ENCODE results near the gene CAMK2D. TPM values are rescaled to one million over a fixed set of nuclear protein-coding genes. Genes with fewer than 3 reads are reported as not detected.

CAMK2D gene
- total and polyA plus RNA-seq, 2 donors (not counting 1 experiment from before 2014, with no cell fraction given): 120 to 262 TPM

- Histone ChIP-seq H3K4me1 (ENCODE audit: control insufficient read depth, extremely low read depth, insufficient read depth, low read length) (peaks cover 9% of the 10 kb centered on the region), H2AFZ (ENCODE audit: low read length) (no peak overlapping the region), H3K27me3 (ENCODE audit: control insufficient read depth, insufficient read depth, low read length) (no peaks in the 10 kb centered on the region), H3K9me3 (ENCODE audit: control insufficient read depth, insufficient read depth, low read depth, low read length) (no peaks in the 10 kb centered on the region), H3K4me3 (replicated peaks in 1 of 4; ENCODE audit: control extremely low read depth in 1 of 4, insufficient read depth in 1 of 4, low read depth in 3 of 4, low read length in 4 of 4) (no peak overlapping the region), H3K4me2 (ENCODE audit: extremely low read depth, insufficient read depth, low read length) (peak overlapping the region; percentile 16), H3K27ac (ENCODE audit: insufficient read depth, low read length) (peak overlapping the region; percentile 13), H3K79me2 (ENCODE audit: control insufficient read depth, insufficient read depth, low read length) (peaks cover 68% of the 10 kb centered on the region), H3K36me3 (ENCODE audit: control insufficient read depth, insufficient read depth, low read length) (no peaks in the 10 kb centered on the region), H4K20me1 (ENCODE audit: control insufficient read depth, extremely low read depth, insufficient read depth, low read length) (no peaks in the 10 kb centered on the region), H3K9ac (ENCODE audit: insufficient read depth, low read length) (no peak overlapping the region)
- DNase-seq (ENCODE audit: low read depth in 2 of 2): peak in 1 of 2 donors; percentile 25
- TF ChIP-seq CTCF (conservative IDR thresholded peaks at IDR 0.05 in 1 of 2, IDR thresholded peaks at IDR 0.05 in 1 of 2; ENCODE audit: low read depth in 1 of 2, low read length in 2 of 2) (no peak), EZH2 (IDR thresholded peaks at IDR 0.05; ENCODE audit: low read length, missing control alignments) (no peak)
Observed at GRCh38 chr4:113701169-113701568, 60.4 kb downstream of the CAMK2D start.

DNA sequence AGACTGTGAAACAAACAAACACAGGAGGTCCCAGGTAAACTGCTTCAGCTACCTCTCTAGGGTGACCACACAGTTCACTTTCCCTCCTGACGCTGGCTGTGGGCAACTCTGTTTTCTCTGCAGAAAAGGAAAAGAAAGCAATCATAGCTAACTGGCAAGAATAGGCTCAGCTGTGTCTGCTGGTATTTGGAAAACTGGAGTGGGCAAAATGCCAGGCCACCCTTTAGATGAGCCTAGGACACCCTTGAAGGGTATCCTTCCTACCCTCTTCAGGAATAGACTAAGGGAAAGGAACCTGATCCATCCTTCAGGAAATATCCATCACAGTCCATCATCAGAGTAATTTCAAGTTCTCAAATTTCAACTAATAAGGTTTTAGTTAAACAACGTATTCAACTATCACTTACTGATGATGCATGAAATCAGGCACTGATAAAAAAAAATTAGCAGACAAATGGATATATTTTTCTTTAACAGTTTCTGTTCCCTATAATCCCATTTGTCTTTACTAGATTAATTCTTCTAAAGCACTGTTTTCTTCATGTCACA, 60.9 kb downstream of the CAMK2D start:
- peak overlapping the region; percentile 42 for H3K4me2 ChIP-seq (ENCODE audit: extremely low read depth, insufficient read depth, low read length)
- H3K36me3 ChIP-seq (ENCODE audit: control insufficient read depth, insufficient read depth, low read length): no peaks in the 10 kb centered on the region
- peaks cover 69% of the 10 kb centered on the region for H3K79me2 ChIP-seq (ENCODE audit: control insufficient read depth, insufficient read depth, low read length)
- H4K20me1 ChIP-seq (ENCODE audit: control insufficient read depth, extremely low read depth, insufficient read depth, low read length): no peaks in the 10 kb centered on the region
- no peak overlapping the region for H3K4me3 ChIP-seq (replicated peaks in 1 of 4; ENCODE audit: control extremely low read depth in 1 of 4, insufficient read depth in 1 of 4, low read depth in 3 of 4, low read length in 4 of 4)
- DNase-seq (ENCODE audit: low read depth in 2 of 2): peak in 1 of 2 donors; percentile 26
- no peak for TF ChIP-seq EZH2 (IDR thresholded peaks at IDR 0.05; ENCODE audit: low read length, missing control alignments)
- TF ChIP-seq CTCF (conservative IDR thresholded peaks at IDR 0.05 in 1 of 2, IDR thresholded peaks at IDR 0.05 in 1 of 2; ENCODE audit: low read depth in 1 of 2, low read length in 2 of 2): no peak
- H2AFZ ChIP-seq (ENCODE audit: low read length): no peak overlapping the region
- H3K27me3 ChIP-seq (ENCODE audit: control insufficient read depth, insufficient read depth, low read length): no peaks in the 10 kb centered on the region
- no peak overlapping the region for H3K9ac ChIP-seq (ENCODE audit: insufficient read depth, low read length)
- H3K27ac ChIP-seq (ENCODE audit: insufficient read depth, low read length): no peak overlapping the region
- H3K9me3 ChIP-seq (ENCODE audit: control insufficient read depth, insufficient read depth, low read depth, low read length): no peaks in the 10 kb centered on the region
- H3K4me1 ChIP-seq (ENCODE audit: control insufficient read depth, extremely low read depth, insufficient read depth, low read length): peaks cover 9% of the 10 kb centered on the region

DNA sequence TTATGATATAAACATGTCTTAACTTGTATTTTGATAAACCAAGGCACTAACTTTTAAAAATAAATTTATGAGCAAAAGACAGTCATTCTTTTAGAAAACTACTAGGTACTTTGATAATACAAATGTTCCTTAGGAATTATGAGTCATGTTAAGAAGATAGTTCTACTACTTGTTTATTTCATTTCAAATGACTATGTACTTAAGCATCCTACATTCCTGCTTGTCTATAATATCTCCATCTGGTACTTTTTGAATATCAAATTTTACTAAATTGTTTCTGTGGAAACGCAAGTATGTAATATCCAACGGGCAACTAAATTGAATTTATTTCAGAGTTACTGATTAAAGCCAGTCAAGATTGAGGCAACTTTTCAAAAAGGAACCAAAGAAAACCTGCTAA, 61.8 kb downstream of the CAMK2D start:
- peak; percentile 45 to 62 for DNase-seq (ENCODE audit: low read depth in 2 of 2)
- no peak overlapping the region for H3K9ac ChIP-seq (ENCODE audit: insufficient read depth, low read length)
- H3K36me3 ChIP-seq (ENCODE audit: control insufficient read depth, insufficient read depth, low read length): no peaks in the 10 kb centered on the region
- no peaks in the 10 kb centered on the region for H4K20me1 ChIP-seq (ENCODE audit: control insufficient read depth, extremely low read depth, insufficient read depth, low read length)
- no peak overlapping the region for H2AFZ ChIP-seq (ENCODE audit: low read length)
- H3K9me3 ChIP-seq (ENCODE audit: control insufficient read depth, insufficient read depth, low read depth, low read length): no peaks in the 10 kb centered on the region
- no peak overlapping the region for H3K4me3 ChIP-seq (replicated peaks in 1 of 4; ENCODE audit: control extremely low read depth in 1 of 4, insufficient read depth in 1 of 4, low read depth in 3 of 4, low read length in 4 of 4)
- TF ChIP-seq CTCF (conservative IDR thresholded peaks at IDR 0.05 in 1 of 2, IDR thresholded peaks at IDR 0.05 in 1 of 2; ENCODE audit: low read depth in 1 of 2, low read length in 2 of 2) (no peak), EZH2 (IDR thresholded peaks at IDR 0.05; ENCODE audit: low read length, missing control alignments) (no peak)
- peak overlapping the region; percentile 16 for H3K27ac ChIP-seq (ENCODE audit: insufficient read depth, low read length)
- no peaks in the 10 kb centered on the region for H3K27me3 ChIP-seq (ENCODE audit: control insufficient read depth, insufficient read depth, low read length)
- H3K4me1 ChIP-seq (ENCODE audit: control insufficient read depth, extremely low read depth, insufficient read depth, low read length): peaks cover 9% of the 10 kb centered on the region
- H3K79me2 ChIP-seq (ENCODE audit: control insufficient read depth, insufficient read depth, low read length): peaks cover 74% of the 10 kb centered on the region
- H3K4me2 ChIP-seq (ENCODE audit: extremely low read depth, insufficient read depth, low read length): peak overlapping the region; percentile 4

All from fibroblast of lung (primary cell).